ENCODE data around the gene NRSN1. TPM values are rescaled to one million over a fixed set of nuclear protein-coding genes. Genes with fewer than 3 reads are reported as not detected.

The NRSN1 gene
- total RNA-seq, 1 donor: not detected

DNA sequence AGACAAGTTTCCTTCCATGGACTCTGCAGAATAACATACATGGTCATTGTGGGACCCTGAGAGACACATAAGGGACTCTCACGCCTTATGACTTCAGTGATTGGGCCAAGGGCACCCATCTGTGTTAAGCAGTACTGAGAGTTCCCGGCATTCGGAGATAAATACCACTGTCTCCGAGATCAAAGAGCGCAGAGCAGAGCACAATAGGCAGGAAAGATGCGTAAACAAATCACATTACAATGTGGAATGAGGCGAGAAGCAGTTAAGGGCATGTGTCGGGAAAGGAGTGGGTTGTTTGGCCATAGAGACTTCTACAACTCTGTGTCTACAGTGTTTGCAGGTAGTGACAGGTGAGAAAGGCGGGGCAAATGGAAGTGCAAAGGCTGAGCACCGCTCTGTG lies 57.6 kb downstream of the NRSN1 start:
- DNase-seq (ENCODE audit: low read depth): no peak
- TF ChIP-seq, protein P1, sequence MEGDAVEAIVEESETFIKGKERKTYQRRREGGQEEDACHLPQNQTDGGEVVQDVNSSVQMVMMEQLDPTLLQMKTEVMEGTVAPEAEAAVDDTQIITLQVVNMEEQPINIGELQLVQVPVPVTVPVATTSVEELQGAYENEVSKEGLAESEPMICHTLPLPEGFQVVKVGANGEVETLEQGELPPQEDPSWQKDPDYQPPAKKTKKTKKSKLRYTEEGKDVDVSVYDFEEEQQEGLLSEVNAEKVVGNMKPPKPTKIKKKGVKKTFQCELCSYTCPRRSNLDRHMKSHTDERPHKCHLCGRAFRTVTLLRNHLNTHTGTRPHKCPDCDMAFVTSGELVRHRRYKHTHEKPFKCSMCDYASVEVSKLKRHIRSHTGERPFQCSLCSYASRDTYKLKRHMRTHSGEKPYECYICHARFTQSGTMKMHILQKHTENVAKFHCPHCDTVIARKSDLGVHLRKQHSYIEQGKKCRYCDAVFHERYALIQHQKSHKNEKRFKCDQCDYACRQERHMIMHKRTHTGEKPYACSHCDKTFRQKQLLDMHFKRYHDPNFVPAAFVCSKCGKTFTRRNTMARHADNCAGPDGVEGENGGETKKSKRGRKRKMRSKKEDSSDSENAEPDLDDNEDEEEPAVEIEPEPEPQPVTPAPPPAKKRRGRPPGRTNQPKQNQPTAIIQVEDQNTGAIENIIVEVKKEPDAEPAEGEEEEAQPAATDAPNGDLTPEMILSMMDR (IDR thresholded peaks at IDR 0.05; ENCODE audit: insufficient read depth, low read length): no peak
- no peak overlapping the region for H3K4me3 ChIP-seq (ENCODE audit: low read depth, low read length)

DNA sequence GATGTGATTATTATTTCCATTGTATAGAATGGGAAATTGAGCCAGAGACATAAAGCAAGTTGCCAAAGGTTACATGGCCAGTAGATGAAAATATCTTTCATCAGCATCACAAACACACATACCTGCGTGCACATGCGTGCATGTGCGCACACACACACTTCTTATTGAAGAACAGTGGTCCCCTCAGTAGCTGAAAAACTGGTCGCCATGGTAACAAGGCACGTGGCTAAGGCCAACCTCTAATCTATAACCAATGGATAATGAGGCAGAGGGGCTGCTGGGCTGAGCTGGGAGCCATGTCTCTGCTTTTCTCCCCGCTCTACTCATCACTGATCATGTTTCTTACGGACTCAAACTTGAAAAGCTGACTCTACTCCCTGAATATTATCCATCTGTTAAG lies 60.3 kb downstream of the NRSN1 start:
- TF ChIP-seq, protein P1 (IDR thresholded peaks at IDR 0.05; ENCODE audit: insufficient read depth, low read length): no peak
- no peak overlapping the region for H3K4me3 ChIP-seq (ENCODE audit: low read depth, low read length)
- no peak for DNase-seq (ENCODE audit: low read depth)

DNA sequence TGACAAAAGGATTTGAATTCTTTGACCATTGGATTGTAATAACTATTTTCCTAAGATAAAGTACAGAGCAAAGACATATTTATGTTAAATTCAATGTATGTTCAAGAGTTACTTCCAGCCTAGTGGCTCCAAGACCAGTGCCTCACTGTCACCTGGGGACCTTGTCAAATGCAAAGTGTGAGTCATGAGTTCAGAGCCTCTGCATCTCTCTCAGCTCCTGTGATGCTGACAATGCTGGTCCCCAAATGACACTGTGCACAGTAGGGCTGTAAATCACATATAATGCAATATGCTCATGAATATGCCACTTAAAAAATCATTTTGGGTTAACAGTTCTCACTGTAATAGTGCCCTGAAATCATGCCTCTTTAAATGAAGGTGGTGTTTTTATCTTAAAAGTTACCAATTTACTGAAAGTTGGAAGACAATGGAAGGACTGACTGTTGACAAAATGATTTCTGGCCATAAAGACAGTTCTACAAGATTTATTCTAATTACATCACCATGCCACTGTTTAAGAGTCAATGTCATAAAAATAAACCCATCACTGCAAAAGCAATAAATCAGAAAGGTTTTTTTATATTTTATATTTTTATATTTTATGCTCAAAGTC lies 62.1 kb downstream of the NRSN1 start:
- TF ChIP-seq, protein P1 (IDR thresholded peaks at IDR 0.05; ENCODE audit: insufficient read depth, low read length): no peak
- no peak overlapping the region for H3K4me3 ChIP-seq (ENCODE audit: low read depth, low read length)
- DNase-seq (ENCODE audit: low read depth): no peak

DNA sequence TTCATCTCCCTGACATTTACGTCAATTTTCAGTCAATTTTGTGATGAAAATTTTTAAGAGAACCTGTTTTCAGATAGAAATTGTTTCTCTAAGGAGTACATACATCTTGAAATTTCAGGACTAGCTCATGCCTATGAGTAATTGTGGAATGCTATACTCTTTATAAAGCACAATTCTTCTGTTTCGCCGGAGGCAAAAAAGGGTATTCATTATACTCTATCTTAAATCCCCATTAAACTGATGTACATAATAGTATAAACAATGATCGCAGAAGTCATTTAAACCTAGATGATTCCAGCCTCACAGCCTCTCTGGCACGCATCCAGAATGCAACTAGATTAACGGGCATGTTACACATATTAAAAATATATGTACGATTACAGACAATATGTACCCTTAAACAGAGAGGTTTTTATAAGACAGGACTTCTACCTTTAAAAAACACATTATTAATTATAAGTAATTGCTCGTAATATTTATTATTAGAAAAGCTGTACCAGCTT lies 62.6 kb downstream of the NRSN1 start:
- no peak for DNase-seq (ENCODE audit: low read depth)

DNA sequence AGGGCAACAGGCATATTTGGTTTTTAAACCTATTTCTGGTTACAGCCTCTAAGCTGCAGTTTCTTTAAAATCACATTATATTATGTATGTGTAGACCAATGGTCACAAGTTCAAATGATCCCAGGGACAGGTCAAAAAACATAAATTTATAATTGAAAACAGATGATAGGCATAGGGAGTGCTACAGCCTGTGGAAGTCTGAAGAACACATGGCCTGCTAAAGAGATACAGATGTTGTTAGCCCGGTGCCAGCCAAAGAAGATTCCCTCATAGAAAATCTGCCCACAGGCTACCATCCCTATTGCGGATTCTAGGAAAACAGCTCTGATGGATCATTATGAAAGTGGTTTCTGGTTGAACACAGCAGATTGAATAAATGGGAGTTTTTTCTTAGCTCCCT lies 65.3 kb downstream of the NRSN1 start:
- no peak overlapping the region for H3K4me3 ChIP-seq (ENCODE audit: low read depth, low read length)
- TF ChIP-seq, protein P1 (IDR thresholded peaks at IDR 0.05; ENCODE audit: insufficient read depth, low read length): no peak
- no peak for DNase-seq (ENCODE audit: low read depth)

More for the DNA sequence above, 62.6 kb downstream of the NRSN1 start:
- no peak overlapping the region for H3K4me3 ChIP-seq (ENCODE audit: low read depth, low read length)
- TF ChIP-seq, protein P1 (IDR thresholded peaks at IDR 0.05; ENCODE audit: insufficient read depth, low read length): no peak

DNA sequence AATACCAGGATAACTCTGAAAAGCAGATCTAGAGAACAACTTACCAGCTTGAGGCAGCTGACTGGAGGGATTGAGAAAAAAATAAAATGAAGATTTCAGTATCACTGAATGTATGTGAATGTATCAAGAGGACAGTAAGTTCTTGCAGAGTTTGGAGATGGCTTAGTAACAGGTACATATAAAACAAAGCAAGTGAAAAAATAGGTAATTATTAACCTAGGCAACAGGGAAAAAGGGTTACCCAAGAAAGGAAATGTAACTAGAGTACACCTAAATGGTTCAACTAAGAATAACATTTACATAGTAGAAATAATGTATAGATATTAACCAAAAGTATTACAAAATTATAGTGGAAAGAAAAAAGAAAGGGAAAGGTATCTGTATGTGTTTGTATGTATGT lies 67.3 kb downstream of the NRSN1 start:
- TF ChIP-seq, protein P1 (IDR thresholded peaks at IDR 0.05; ENCODE audit: insufficient read depth, low read length): no peak
- DNase-seq (ENCODE audit: low read depth): no peak
- H3K4me3 ChIP-seq (ENCODE audit: low read depth, low read length): no peak overlapping the region

Measured in fibroblast of the aortic adventitia (primary cell).